Hematopoietic multipotent progenitor cell treated with erythropoietin and hydrocortisone succinate and interleukin-3 and kit ligand, for 4 days (in vitro differentiated cells): ENCODE measurements around the gene RHEBL1.

Source experiments
- DNase-seq: peaks from one replicate; pipeline ENCODE4 v3.0.0-alpha.2; 2015

The RHEBL1 gene

DNA sequence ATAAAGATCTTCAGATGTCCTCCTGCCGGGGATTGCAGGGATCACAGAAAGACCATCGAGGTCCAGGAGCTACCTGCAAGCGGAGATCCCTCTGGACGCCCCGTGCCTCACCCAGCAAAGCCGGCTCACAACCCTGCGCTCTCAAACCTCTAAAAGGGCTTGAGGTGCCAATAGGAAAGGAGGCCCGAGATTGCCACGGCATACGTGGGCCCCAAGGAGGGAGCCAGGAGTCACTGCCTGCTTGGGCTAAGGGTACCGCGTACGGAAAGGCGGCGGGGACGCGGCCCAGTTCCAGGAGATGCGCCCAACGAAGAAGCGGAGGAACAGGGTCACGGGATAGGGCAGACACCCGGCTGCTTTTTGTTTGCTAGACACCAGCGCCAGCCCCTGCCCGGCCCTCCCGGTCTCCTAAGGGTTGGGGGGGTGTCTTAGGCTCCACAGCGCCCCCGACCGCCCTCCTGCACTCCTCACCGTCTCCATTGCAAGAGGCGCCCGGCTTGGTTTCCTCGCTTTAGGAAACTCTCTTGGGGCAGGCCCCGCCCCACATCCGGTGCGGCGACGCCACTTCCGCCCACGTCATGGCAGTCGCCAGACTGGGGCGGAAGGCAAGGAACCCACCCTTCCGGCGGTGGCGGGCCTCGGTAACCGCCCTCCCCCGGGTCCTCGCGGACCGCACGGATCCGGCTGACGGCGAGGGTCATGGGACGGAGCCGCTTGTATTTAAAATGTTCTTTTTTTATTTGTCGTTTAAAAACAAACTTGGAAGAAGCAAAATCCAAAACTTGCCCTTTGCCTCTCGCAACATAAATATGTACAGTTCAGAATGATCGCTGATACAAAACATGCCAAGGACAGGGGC, 51.3 kb downstream of the RHEBL1 start, which contains the start of gene PRKAG1:
Gene PRKAG1 (minus strand): TSS at position 516 of the 859 bp plus-strand sequence. CDS start 36 bp downstream, at position 480.
- DNase-seq, result peak; percentile 99

- DNase-seq, result peak; percentile 73
These were observed 51.9 kb downstream of the RHEBL1 start for GRCh38 chr12:49017891-49018260.

GRCh38 chr12:49015196-49015595, 54.6 kb downstream of the RHEBL1 start:
- peak; percentile 61 for DNase-seq
